GM19239 (cell line): Measurements from ENCODE around the gene KRTAP16-1.

Experiments
- DNase-seq: peaks from one replicate; pipeline ENCODE4 v3.0.0; 2011; ENCODE audit warnings: low spot score; ENCODE audit not compliant: insufficient read length
- FAIRE-seq: peaks from 2 replicates; lab custom pipeline; 2011; peaks lifted over from hg19 to GRCh38; lab: Jason Lieb, UNC

The KRTAP16-1 gene

GRCh38 chr17:41332239-41332638 is 23.1 kb upstream of the KRTAP16-1 start:
- DNase-seq (no peak), FAIRE-seq (no peak)

GRCh38 chr17:41331606-41332005 is 22.5 kb upstream of the KRTAP16-1 start:
- DNase-seq (no peak), FAIRE-seq (no peak)

- no peak for FAIRE-seq
- DNase-seq: no peak
Measured at GRCh38 chr17:41329279-41329948, 20.3 kb upstream of the KRTAP16-1 start.

- DNase-seq: no peak
- no peak for FAIRE-seq
Measured at GRCh38 chr17:41328207-41328606, 19.1 kb upstream of the KRTAP16-1 start.

- no peak for FAIRE-seq
Measured at GRCh38 chr17:41327411-41328120, 18.5 kb upstream of the KRTAP16-1 start.

GRCh38 chr17:41326173-41327145 is 17.4 kb upstream of the KRTAP16-1 start:
- no peak for FAIRE-seq
- DNase-seq: no peak

More at GRCh38 chr17:41327411-41328120, 18.5 kb upstream of the KRTAP16-1 start:
- DNase-seq: no peak

GRCh38 chr17:41325611-41326010 is 16.5 kb upstream of the KRTAP16-1 start:
- DNase-seq: no peak
- FAIRE-seq: no peak

GRCh38 chr17:41325126-41325525 is 16.0 kb upstream of the KRTAP16-1 start:
- no peak for DNase-seq
- no peak for FAIRE-seq

- FAIRE-seq (no peak), DNase-seq (no peak)
Measured at GRCh38 chr17:41324180-41325075, 15.3 kb upstream of the KRTAP16-1 start.

GRCh38 chr17:41322903-41323895 is 14.1 kb upstream of the KRTAP16-1 start:
- no peak for DNase-seq
- FAIRE-seq: no peak

GRCh38 chr17:41322094-41322902 is 13.2 kb upstream of the KRTAP16-1 start:
- FAIRE-seq: peak; percentile 77
- no peak for DNase-seq

- FAIRE-seq (no peak), DNase-seq (no peak)
Measured at GRCh38 chr17:41318231-41318630, 9.1 kb upstream of the KRTAP16-1 start.

GRCh38 chr17:41315814-41316445 is 6.8 kb upstream of the KRTAP16-1 start:
- FAIRE-seq (no peak), DNase-seq (no peak)

- FAIRE-seq (no peak), DNase-seq (no peak)
Measured at GRCh38 chr17:41315204-41315794, 6.2 kb upstream of the KRTAP16-1 start, which contains the start of gene KRTAP17-1. Gene KRTAP17-1 (minus strand): TSS chr17:41315710. CDS start chr17:41315650, 60 bp downstream.

- FAIRE-seq (no peak), DNase-seq (no peak)
Measured at GRCh38 chr17:41311111-41311510, 2.0 kb upstream of the KRTAP16-1 start.

GRCh38 chr17:41308251-41308917 is 725 bp downstream of the KRTAP16-1 start:
- DNase-seq (no peak), FAIRE-seq (no peak)
